GM19468 (cell line): ENCODE measurements around the gene OR2H1.
"Not testable (repeated sequence)": the region's sequence is repeated elsewhere in the genome, so short reads cannot be mapped to it uniquely, and the experiment has no call there.

Source experiments
- ATAC-seq: cut with Tn5 transposase; IDR thresholded peaks from one replicate; pipeline ENCODE4 v1.9.1; 2021; ENCODE audit warnings: mild to moderate bottlenecking, moderate library complexity, moderate number of reproducible peaks; ENCODE audit not compliant: unreplicated experiment; ENCODE audit errors: extremely low read depth

Gene OR2H1

DNA sequence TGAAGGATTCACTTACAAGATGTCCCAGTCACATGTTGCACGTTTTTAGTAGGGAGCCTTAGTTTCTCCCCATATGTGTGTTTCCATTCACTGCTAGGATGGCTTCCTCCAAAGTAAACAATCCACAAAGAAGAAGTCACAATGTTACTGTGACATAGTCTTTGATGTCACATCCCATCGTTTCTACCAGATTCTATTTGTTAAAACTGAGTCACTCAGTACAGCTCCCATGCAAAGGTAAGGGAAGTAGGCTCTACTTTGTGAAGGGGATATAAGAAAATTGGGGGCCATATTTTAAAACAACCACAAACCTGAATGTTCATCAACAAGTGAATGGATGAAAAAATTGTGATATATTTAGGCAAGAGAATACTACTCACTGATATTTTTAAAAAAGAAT lies at the start of gene OR2H1, which contains the start of gene OR11A1:
Gene OR2H1 (plus strand): TSS at position 185 of the 400 bp plus-strand sequence. CDS start 4,615 bp downstream, outside the sequence.
Gene OR11A1 (minus strand): TSS at position 101 of the 400 bp plus-strand sequence. CDS start 29,430 bp downstream, outside the sequence.
- ATAC-seq = no peak

DNA sequence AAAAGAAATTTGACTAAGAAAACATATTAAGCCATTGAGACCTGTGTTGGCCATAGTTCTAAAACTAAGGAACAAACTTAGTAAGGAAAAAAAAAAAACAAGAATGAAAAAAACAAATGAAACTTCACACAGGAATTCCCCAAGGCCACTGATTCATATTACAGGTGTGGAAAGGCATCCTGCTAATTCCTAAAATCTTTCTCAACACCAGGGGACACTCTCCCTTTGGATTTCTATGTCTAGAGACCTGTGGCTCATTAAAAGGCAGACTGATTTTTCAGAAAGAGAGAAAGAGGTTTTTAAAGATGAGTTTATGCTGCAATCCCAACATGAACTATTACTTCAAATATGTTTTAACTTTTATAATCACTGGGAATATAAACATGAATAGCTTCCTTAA lies 42.4 kb upstream of the OR2H1 start, which contains the start of gene OR12D1:
Gene OR12D1 (plus strand): TSS at position 341 of the 400 bp plus-strand sequence.
- no peak for ATAC-seq

DNA sequence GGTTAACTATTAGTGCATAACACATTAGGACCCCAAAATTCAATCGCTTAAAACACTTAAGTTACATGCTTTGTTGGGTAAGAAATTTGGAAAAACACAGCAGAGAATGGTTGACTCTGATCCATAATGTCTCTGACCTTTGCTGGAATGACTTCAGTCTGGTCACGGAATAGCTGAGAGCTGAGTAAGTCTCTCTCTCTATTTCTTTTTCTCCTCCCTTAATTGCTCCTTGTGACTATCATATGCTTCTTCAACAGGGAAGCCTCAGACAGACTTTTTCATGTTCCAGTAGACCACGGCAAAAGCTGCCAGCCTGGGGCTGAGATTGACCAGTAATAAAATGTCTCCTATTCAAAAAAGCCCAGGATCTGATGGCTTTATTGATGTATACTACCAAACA lies 37.4 kb upstream of the OR2H1 start:
- ATAC-seq = no peak

DNA sequence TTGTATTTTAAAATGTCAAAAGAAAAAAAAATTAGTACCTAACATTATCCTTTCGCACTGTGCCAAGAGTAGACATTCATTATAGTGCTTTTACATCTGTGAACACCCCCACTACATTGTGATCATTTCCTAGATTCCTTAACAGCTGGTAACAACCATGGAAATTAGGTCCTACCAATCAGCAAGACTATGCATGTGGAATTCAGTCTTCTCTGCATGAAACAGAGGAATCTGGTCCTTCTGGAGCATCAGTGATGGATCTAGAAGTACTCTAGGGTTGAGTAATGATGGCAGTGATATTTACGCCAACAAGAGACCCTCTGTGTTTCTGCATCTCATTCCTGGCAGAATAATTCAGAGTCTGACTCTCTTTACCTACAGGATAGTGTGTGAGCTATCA lies 32.8 kb upstream of the OR2H1 start:
- no peak for ATAC-seq

DNA sequence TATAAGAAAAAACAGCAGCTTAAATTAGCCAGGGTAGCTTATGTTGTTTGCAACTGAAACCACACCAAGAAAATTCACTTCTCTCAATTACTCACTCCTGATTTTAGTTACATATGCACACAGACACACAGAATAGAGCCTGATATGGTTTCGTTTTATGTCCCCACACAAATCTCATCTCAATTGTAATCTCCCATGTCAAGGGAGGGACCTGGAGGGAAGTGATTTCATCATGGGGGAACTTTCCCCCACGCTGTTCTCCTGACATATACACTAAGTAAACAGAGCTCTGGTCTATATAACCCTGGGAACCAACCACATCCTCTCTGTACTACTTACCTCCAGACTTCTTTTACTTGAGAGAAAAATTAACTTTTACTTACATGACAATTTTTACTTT lies 32.4 kb upstream of the OR2H1 start:
- ATAC-seq = no peak

DNA sequence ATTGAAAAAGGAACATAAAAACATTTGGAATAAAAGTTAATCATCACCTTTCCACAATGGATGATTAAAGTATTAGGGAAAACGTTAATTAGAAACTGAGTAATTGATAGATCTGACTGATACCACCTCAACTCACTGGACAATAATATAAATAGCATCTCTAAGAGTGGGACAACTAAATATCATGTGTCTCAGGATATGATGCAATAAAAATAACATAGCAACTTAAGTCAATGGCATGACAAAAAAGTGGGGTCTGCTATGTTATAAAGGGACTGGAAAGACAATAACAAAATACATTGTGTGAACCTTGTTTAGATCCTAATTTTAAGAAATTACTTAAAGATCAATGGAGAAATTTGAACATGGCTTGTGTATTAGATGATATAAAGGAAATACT lies 31.9 kb upstream of the OR2H1 start:
- no peak for ATAC-seq

DNA sequence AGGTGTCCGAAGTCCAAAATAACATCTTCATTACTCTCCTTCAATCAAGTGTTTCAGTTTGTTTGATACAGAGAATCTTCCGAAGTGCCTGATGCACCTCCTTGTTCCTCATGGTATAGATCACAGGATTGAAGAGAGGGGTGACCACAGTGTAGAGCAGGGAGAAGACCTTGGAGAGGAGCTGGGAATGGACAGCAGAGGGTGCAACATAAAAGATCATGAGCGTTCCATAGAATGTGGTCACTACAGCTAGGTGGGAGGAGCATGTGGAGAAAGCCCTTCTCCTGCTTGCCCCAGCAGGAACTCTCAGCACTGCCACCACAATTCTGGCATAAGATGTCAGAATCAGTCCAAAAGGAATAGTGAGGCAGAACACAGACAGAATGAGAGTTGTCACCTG lies 30.3 kb upstream of the OR2H1 start:
- no peak for ATAC-seq

DNA sequence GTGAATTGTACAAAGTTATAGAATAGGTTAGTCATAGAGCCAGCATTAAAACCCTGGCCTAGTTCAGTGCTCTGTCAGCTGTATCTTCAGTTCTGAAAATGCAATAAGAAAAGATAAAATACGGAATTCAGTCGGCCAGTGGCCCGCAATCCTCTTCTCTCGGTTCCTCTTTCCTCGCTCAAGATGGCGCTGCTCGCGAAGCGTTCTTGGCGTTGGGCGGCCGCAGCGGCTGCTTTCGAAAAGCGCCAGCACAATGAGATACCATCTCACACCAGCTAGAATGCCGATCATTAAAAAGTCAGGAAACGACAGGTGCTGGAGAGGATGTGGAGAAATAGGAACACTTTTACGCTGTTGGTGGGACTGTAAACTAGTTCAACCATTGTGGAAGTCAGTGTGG lies 20.2 kb upstream of the OR2H1 start:
- not testable (repeated sequence) for ATAC-seq

DNA sequence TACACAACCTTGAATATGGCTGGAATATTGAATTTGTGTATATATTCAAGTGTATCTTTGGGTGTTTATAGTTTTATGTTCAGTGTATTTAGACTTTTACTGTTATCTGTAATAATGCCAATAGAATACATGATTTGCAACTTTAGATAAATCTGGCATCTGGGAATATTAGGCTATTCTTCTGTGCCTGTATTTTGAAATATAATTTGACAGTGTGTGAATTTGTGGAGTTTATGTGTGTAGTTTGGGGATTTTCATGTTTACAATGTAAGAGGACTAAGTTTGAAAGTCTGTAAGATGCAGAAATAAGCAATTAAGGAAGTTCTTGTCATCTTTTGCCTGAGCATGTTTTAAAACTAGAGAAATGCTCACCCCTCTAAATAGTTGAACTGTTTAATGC lies 17.9 kb upstream of the OR2H1 start, which contains the start of gene OR10C1:
Gene OR10C1 (plus strand): TSS at position 301 of the 400 bp plus-strand sequence. CDS start 710 bp downstream, outside the sequence.
- ATAC-seq = no peak

DNA sequence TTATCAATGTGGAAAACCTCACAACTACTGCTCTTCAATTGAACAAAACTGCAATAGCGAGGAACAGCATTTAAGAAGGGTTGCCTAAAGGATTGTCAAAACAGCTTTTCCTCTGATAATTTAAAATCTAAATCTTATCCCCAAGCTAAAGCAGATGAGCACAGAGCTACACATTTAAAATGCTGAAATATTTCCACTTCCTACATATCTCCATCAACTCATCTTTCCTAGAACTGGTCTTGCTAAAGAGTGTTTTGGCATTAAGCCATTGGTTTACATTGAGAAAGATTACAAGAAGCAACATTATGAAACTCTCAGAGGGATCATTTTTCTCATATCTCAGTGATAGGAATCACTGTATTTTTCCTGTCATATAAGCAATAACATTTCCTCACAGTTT lies 14.2 kb upstream of the OR2H1 start:
- no peak for ATAC-seq

DNA sequence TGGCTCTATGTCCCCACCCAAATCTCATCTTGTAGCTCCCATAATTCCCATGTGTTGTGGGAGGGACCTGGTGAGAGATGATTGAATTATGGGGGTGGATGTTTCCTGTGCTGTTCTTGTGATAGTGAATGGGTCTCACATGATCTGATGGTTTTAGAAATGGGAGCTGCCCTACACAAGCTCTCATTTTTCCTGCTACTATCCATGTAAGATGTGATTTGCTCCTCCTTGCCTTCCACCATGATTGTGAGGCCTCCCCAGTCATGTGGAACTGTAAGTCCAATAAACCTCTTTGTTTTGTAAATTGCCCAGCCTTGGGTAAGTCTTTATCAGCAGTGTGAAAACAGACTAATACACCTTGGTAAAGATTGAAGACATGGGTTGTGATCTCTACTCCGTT lies 12.9 kb upstream of the OR2H1 start:
- ATAC-seq = not testable (repeated sequence)

DNA sequence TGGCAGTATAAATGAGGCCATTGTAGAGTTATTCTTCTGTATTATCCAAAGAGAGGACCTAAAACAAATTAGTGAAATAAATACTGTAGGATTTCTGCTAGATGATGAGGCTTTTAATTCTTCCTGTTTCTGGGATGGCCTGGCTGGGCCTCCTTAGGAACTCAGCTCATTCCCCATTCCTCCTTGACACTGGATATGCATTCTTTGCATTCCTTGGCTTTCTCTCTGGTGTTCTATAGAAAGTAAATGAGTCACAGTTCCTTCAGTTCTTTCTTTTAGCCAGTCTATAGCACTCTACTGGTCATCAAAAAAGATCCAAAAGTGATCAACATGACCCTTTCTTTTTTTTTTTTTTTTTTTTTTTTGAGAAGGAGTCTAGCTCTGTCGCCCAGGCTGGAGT lies 9.3 kb upstream of the OR2H1 start:
- no peak for ATAC-seq

DNA sequence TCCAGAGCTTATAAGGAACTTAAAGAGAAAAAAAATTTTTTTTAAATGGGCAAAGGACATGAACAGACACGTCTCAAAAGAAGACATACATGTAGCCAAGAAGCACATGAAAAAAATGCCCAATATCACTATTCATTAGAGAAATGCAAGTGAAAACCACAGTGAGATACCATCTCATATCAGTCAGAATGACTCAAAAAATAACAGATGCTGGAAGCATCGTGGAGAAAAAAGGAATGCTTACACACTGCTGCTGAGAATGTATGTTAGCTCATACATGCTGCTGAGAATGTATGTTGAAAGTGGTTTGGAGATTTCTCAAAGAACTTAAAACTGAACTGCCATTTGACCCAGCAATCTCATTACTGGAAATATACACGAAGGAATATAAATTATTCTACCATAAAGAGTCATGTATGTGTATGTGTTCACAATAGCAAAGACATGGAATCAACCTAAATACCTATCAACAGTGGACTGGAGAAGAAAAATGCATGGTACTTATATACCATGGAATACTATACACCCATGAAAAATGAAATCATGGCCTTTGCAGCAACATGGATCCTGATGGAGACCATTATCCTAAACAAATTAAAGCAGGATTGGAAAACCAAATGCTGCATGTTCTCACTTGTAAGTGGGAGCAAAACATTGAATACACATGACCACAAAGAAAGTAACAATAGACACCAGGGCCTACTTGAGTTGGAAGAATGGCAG lies 5.3 kb upstream of the OR2H1 start:
- ATAC-seq = no peak

DNA sequence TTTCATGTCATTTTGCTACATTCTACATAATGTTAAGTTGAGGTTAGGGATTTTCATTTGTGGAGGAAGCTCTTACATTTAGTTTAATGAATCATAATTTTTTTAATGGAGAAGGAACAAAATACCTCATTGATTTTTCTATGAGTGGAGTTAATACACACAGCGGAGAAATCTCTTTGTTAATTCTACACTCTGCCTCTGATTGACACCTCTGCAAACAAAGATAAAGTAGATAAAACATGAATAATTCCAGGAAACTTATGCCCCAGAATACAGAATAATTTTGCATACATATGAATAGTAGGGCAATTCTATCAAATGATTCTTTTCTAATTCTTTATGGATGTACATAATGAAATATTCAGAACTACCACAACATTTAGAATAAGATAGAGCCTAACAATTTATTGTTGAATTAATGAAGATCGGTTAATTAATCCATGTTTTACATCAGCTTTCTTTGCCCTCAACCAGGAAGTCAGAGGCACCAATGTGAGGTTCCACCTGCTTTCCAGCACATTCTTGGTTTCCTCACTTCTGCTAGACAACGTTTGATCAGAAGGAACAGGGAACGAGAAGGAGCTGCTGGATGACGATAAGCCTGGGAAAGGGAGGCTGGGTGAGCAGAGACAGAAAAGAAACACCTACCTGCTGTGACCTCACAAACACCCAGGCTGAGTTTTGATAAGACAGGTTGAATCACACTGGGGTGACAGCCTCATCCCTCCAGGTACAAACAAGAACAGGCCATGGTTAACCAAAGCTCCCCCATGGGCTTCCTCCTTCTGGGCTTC lies 4.3 kb downstream of the OR2H1 start:
- ATAC-seq = no peak

DNA sequence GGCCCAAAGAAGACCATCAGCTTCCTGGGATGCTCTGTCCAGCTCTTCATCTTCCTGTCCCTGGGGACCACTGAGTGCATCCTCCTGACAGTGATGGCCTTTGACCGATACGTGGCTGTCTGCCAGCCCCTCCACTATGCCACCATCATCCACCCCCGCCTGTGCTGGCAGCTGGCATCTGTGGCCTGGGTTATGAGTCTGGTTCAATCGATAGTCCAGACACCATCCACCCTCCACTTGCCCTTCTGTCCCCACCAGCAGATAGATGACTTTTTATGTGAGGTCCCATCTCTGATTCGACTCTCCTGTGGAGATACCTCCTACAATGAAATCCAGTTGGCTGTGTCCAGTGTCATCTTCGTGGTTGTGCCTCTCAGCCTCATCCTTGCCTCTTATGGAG lies 5.1 kb downstream of the OR2H1 start:
- no peak for ATAC-seq

DNA sequence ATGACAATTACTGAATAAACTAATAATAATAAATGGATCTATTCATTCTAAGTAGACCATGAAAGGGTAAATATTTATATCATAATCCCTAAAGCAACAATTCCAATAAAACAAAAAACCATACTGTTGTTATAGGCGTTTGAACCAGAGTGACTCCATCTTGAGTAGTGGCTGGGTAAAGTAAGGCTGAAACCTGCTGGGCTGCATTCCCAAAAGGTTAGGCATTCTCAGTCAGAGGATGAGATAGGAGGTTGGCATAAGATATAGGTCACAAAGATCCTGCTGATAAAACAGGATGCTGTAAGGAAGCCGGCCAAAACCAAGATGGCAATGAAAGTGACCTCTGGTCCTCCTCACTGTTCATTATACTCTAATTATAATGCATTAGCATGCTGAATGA lies 8.3 kb downstream of the OR2H1 start:
- no peak for ATAC-seq

DNA sequence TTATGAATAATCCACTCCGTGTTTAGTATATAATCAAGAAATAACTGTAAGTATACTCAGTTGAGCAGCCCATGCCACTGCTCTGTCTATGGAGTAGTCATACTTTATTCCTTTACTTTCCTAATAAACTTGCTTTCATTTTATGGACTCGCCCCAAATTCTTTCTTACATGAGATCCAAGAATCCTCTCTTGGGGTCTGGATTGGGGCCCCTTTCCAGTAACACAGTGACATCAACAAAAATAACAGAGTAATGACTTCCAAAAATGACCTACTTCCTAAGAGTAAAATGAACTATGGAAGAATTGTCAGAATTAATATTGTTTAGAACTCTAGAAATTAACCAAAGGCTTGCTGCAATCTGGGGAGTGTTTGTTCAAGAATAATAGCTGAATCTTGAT lies 8.8 kb downstream of the OR2H1 start:
- ATAC-seq = no peak

DNA sequence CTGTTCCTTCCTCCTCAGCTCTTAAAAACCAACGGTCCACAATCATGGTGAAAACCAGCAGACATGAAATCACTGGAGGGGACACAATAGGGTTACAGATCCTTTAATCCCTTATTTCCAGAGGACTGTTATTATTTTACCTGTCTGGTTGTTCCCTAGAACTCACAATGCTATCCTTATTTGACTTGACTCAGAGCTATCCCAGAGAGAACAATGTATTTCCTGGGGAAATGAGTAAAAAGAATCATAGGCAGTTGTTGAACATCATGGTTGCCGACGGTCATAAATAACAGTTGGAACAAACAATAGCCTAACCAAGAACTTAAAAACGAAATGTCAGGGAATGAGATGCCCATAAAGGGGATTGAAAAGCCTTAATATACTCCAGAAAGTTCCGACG lies 9.3 kb downstream of the OR2H1 start:
- ATAC-seq = no peak

DNA sequence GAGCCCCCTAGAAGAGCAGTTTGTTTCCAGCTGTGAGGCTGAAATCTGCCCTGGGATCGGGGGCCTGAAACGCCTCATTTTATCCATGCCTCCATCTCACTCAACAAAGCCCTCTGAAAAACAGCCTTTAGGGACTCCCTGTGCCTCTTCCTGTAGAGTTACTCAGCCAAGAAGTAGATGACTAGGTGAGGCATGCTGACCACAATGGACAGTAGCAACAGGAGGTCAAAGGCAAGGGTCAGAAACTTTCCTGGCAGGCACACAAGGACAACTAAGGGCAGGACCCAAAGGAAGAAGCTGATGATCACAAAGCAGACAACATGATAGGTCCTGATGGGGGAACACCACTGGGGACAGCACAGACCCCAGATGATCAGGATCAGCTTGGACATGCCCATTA lies 18.0 kb downstream of the OR2H1 start:
- no peak for ATAC-seq

DNA sequence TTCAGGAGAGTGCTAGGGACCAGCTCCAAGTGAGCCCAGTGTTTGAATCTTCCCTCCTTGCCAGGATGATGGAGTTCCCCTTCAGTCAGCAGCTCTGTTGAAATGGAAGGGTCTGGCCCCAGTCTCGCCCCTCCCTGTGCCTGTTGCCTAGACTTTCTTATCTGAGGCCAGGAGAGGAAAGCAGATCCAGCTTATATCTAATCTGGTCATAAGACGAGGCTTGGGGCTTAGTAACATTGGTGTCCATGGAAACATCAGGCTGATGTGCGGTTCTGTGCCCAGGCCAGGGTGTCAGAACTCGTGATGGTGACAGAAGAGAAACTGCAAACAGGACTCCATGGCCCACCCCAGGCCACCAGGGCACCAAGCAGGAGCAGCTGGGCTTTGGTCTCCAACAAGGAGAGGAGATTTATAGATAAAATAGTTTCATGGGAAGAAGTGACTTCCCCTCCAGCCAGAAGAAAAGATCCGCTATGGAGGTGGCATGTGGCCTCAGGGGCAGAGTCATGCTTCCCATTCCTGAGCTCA lies 21.0 kb downstream of the OR2H1 start:
- ATAC-seq = no peak

DNA sequence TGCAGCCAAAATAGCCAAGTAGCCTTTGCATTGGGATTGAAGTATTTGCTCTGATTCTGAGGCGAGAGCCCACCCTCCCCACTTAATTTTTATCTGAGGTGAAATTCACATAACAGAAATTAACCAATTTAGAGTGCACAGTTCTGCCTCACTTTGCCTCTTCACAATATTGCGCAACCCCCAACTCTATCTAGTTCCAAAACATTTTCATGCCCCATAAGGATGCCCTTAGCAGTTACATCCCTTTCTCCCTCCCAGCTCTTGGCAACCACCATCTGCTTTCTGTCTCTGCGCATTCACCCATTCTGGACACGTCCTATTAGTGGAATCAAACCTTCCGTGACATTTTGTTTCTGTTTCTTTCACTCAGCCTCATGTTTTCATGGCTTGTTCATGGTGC lies 21.8 kb downstream of the OR2H1 start:
- ATAC-seq = no peak
